CD4-positive, alpha-beta T cell (primary cell): ENCODE data around the gene UBC. TPM values are rescaled to one million over a fixed set of nuclear protein-coding genes. Genes with fewer than 3 reads are reported as not detected.

Experiments used
- ATAC-seq: fragments of 200-7000 bp; cut with Tn5 transposase; one replicate; pipeline ENCODE4 v1.10.0; 2022; ENCODE audit warnings: mild to moderate bottlenecking; ENCODE audit not compliant: poor library complexity
- CTCF ChIA-PET: fragments of 350-600 bp; sonication (Branson Sonifier 250); formaldehyde crosslinking; loops from one replicate; lab custom pipeline; 2021; ENCODE audit warnings: antibody characterized with exemption, inconsistent platforms; lab: Charles Lee
- POLR2A ChIA-PET: fragments of 350-600 bp; sonication (Branson Sonifier 250); formaldehyde crosslinking; loops from one replicate; lab custom pipeline; 2021; ENCODE audit warnings: antibody characterized with exemption, inconsistent platforms; lab: Charles Lee
- DNase-seq, 14 experiments: peaks; one replicate each; pipeline ENCODE4 v3.0.0-alpha.2; 2013 to 2020; ENCODE audit warnings: mixed read lengths in 2 of 14
- H3K27ac ChIP-seq, 2 donors: one replicate each; pipeline versions ENCODE4 v1.5.1 to v1.7.0; 2013; ENCODE audit warnings: low read length in 2 of 2, low read depth in 1 of 2, mild to moderate bottlenecking in 1 of 2
- H3K27me3 ChIP-seq, 2 experiments: 1 replicate in 1 of 2; 2 replicates in 1 of 2; pipeline versions ENCODE4 v1.6.1 to v1.7.0; 2013; ENCODE audit warnings: low read length in 2 of 2, control low read depth in 1 of 2, mild to moderate bottlenecking in 1 of 2, moderate library complexity in 1 of 2; ENCODE audit not compliant: insufficient read depth in 2 of 2, control insufficient read depth in 1 of 2
- H3K36me3 ChIP-seq: one replicate; pipeline ENCODE4 v1.6.1; 2013; ENCODE audit warnings: low read length, control low read depth; ENCODE audit not compliant: insufficient read depth
- H3K4me1 ChIP-seq: one replicate; pipeline ENCODE4 v1.6.1; 2013; ENCODE audit warnings: low read length, control low read depth; ENCODE audit not compliant: insufficient read depth
- H3K4me3 ChIP-seq: one replicate; pipeline ENCODE4 v1.5.1; 2013; ENCODE audit warnings: mild to moderate bottlenecking, low read length, moderate library complexity
- H3K9me3 ChIP-seq, 2 experiments: 1 replicate in 1 of 2; 2 replicates in 1 of 2; pipeline versions ENCODE4 v1.6.1 to v1.7.0; 2013; ENCODE audit warnings: low read length in 2 of 2, mild to moderate bottlenecking in 2 of 2, control low read depth in 1 of 2, moderate library complexity in 1 of 2; ENCODE audit not compliant: control insufficient read depth in 1 of 2, insufficient read depth in 1 of 2
- H3K27ac Mint-ChIP-seq: one replicate; pipeline ENCODE4 v1.8.0; 2020; ENCODE audit warnings: mixed read lengths
- H3K27me3 Mint-ChIP-seq: one replicate; pipeline ENCODE4 v1.8.0; 2021; ENCODE audit warnings: mixed read lengths
- H3K36me3 Mint-ChIP-seq: one replicate; pipeline ENCODE4 v1.8.0; 2021; ENCODE audit warnings: low read depth, mixed read lengths
- H3K4me1 Mint-ChIP-seq: one replicate; pipeline ENCODE4 v1.8.0; 2021; ENCODE audit warnings: low read depth, mixed read lengths
- H3K4me3 Mint-ChIP-seq: one replicate; pipeline ENCODE4 v1.8.0; 2020; ENCODE audit warnings: mild to moderate bottlenecking, mixed read lengths
- H3K9me3 Mint-ChIP-seq: one replicate; pipeline ENCODE4 v1.8.0; 2020; ENCODE audit warnings: mixed read lengths
- intact Hi-C, 2 experiments: fragments of 100-400 bp; cut with DNase I in 1 of 2; cut with micrococcal nuclease in 1 of 2; formaldehyde crosslinking; loops; one replicate each; pipeline versions ENCODE4 v1.15.1 to v1.9.0; 2023 to 2025; cut with DNase I, micrococcal nuclease
- total RNA-seq, 174 experiments: library from RNA in 2 of 174; stranded (reverse) in 2 of 174; gene quantifications; one replicate each; pipeline ENCODE4 v1.2.3 and lab custom pipeline; 2021 to 2026
- TF ChIP-seq, protein P1 (sequence below): fragments of 200-600 bp; IDR thresholded peaks from one replicate; pipeline ENCODE4 v1.8.0; 2022; ENCODE audit warnings: antibody characterized with exemption, mild to moderate bottlenecking

Gene UBC
- total RNA-seq, 2 experiments from 2014 or later: 1,389 to 1,410 TPM

GRCh38 chr12:124872068-124872719, 42.3 kb downstream of the UBC start:
- TF ChIP-seq, protein P1, sequence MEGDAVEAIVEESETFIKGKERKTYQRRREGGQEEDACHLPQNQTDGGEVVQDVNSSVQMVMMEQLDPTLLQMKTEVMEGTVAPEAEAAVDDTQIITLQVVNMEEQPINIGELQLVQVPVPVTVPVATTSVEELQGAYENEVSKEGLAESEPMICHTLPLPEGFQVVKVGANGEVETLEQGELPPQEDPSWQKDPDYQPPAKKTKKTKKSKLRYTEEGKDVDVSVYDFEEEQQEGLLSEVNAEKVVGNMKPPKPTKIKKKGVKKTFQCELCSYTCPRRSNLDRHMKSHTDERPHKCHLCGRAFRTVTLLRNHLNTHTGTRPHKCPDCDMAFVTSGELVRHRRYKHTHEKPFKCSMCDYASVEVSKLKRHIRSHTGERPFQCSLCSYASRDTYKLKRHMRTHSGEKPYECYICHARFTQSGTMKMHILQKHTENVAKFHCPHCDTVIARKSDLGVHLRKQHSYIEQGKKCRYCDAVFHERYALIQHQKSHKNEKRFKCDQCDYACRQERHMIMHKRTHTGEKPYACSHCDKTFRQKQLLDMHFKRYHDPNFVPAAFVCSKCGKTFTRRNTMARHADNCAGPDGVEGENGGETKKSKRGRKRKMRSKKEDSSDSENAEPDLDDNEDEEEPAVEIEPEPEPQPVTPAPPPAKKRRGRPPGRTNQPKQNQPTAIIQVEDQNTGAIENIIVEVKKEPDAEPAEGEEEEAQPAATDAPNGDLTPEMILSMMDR: no peak
- H3K9me3 Mint-ChIP-seq: no peaks in the 10 kb centered on the region
- ChIA-PET POLR2A (no interaction called here), CTCF (interaction anchor here (1.0 kb wide), 1 partner anchor 34 kb away, joined by 3 read pairs; no protein-coding TSS in a partner anchor)
- peaks cover 9% of the 10 kb centered on the region for H3K4me1 Mint-ChIP-seq
- no peak overlapping the region for H3K4me3 ChIP-seq
- H3K27me3 ChIP-seq: no peaks in the 10 kb centered on the region
- DNase-seq (no peak), ATAC-seq (no peak)
- intact Hi-C loops: no loop called here
- H3K27ac Mint-ChIP-seq: no peak overlapping the region
- H3K4me1 ChIP-seq: no peaks in the 10 kb centered on the region
- no peak overlapping the region for H3K27ac ChIP-seq
- H3K9me3 ChIP-seq: no peaks in the 10 kb centered on the region
- H3K36me3 Mint-ChIP-seq: no peaks in the 10 kb centered on the region
- no peak overlapping the region for H3K4me3 Mint-ChIP-seq
- H3K27me3 Mint-ChIP-seq: peaks cover 4% of the 10 kb centered on the region
- H3K36me3 ChIP-seq: no peaks in the 10 kb centered on the region

- TF ChIP-seq, protein P1: no peak
- intact Hi-C loops: no loop called here
- no peaks in the 10 kb centered on the region for H3K9me3 ChIP-seq
- H3K9me3 Mint-ChIP-seq: no peaks in the 10 kb centered on the region
- DNase-seq (no peak), ATAC-seq (no peak)
- H3K4me1 ChIP-seq: no peaks in the 10 kb centered on the region
- ChIA-PET CTCF (interaction anchor here (1.0 kb wide), 1 partner anchor 35 kb away, joined by 3 read pairs; no protein-coding TSS in a partner anchor), POLR2A (no interaction called here)
- no peaks in the 10 kb centered on the region for H3K36me3 ChIP-seq
- H3K27me3 Mint-ChIP-seq: peaks cover 4% of the 10 kb centered on the region
- no peak overlapping the region for H3K27ac ChIP-seq
- no peak overlapping the region for H3K4me3 ChIP-seq
- no peak overlapping the region for H3K4me3 Mint-ChIP-seq
- H3K4me1 Mint-ChIP-seq: peaks cover 9% of the 10 kb centered on the region
- no peaks in the 10 kb centered on the region for H3K36me3 Mint-ChIP-seq
- H3K27me3 ChIP-seq: no peaks in the 10 kb centered on the region
- H3K27ac Mint-ChIP-seq: no peak overlapping the region
Measured at GRCh38 chr12:124871297-124871696, 43.2 kb downstream of the UBC start.

GRCh38 chr12:124870515-124870914, 43.9 kb downstream of the UBC start:
- no peak for ATAC-seq
- Histone ChIP-seq H3K27ac (no peak overlapping the region), H3K4me1 (no peaks in the 10 kb centered on the region), H3K4me3 (no peak overlapping the region), H3K27me3 (no peaks in the 10 kb centered on the region), H3K9me3 (no peaks in the 10 kb centered on the region), H3K36me3 (no peaks in the 10 kb centered on the region)
- TF ChIP-seq, protein P1: no peak
- intact Hi-C loops: no loop called here
- Mint-ChIP-seq H3K9me3 (no peaks in the 10 kb centered on the region), H3K27ac (no peak overlapping the region), H3K4me3 (no peak overlapping the region), H3K36me3 (no peaks in the 10 kb centered on the region), H3K4me1 (peaks cover 9% of the 10 kb centered on the region), H3K27me3 (peaks cover 4% of the 10 kb centered on the region)
- CTCF ChIA-PET: no interaction called here
- POLR2A ChIA-PET: no interaction called here
- DNase-seq: no peak
